ENCODE results near the gene XIST.

XIST gene

GRCh38 chrX:73838123-73838522 lies 14.4 kb downstream of the XIST start:
- Histone ChIP-seq H3K9me3 (ENCODE audit: control insufficient read depth, low read depth, low read length) (no peaks in the 10 kb centered on the region), H3K9ac (ENCODE audit: low read length) (no peak overlapping the region), H3K27ac (ENCODE audit: low read length) (no peak overlapping the region), H3K4me3 (ENCODE audit: low read length) (no peak overlapping the region), H3K27me3 (ENCODE audit: control insufficient read depth, insufficient read depth, low read length) (no peaks in the 10 kb centered on the region), H3K4me1 (ENCODE audit: control insufficient read depth, low read depth, low read length) (no peaks in the 10 kb centered on the region), H3K36me3 (ENCODE audit: control insufficient read depth, low read depth, low read length) (no peaks in the 10 kb centered on the region)

- no peak overlapping the region for H3K27ac ChIP-seq (ENCODE audit: low read length)
- H3K4me1 ChIP-seq (ENCODE audit: control insufficient read depth, low read depth, low read length), result no peaks in the 10 kb centered on the region
- no peaks in the 10 kb centered on the region for H3K27me3 ChIP-seq (ENCODE audit: control insufficient read depth, insufficient read depth, low read length)
- no peaks in the 10 kb centered on the region for H3K9me3 ChIP-seq (ENCODE audit: control insufficient read depth, low read depth, low read length)
- no peak overlapping the region for H3K9ac ChIP-seq (ENCODE audit: low read length)
- H3K4me3 ChIP-seq (ENCODE audit: low read length), result no peak overlapping the region
- H3K36me3 ChIP-seq (ENCODE audit: control insufficient read depth, low read depth, low read length), result no peaks in the 10 kb centered on the region
Measured at GRCh38 chrX:73836956-73837477, 15.5 kb downstream of the XIST start.

DNA sequence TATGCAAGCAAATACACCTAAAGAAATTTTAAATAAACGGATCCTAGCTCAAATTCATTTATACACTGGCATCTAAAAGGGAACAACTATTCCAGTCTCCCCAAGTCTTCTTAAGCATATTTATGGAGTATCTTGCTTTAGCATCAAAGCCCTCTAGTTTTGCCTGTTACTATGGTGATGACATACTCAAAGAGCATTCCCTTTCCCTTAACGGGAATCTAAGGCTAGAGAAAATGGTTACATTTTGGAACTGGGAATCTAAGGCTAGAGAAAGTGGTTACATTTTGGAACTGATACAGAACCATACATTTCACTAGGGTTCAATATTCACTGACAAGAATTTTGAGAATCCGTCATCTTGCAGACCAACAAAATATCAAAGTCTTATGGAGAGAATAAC lies 18.3 kb downstream of the XIST start:
- Histone ChIP-seq H3K9ac (ENCODE audit: low read length) (no peak overlapping the region), H3K27ac (ENCODE audit: low read length) (no peak overlapping the region), H3K4me1 (ENCODE audit: control insufficient read depth, low read depth, low read length) (no peaks in the 10 kb centered on the region), H3K9me3 (ENCODE audit: control insufficient read depth, low read depth, low read length) (no peaks in the 10 kb centered on the region), H3K27me3 (ENCODE audit: control insufficient read depth, insufficient read depth, low read length) (no peaks in the 10 kb centered on the region), H3K36me3 (ENCODE audit: control insufficient read depth, low read depth, low read length) (no peaks in the 10 kb centered on the region), H3K4me3 (ENCODE audit: low read length) (no peak overlapping the region)

- H3K36me3 ChIP-seq (ENCODE audit: control insufficient read depth, low read depth, low read length), result no peaks in the 10 kb centered on the region
- H3K27ac ChIP-seq (ENCODE audit: low read length), result no peak overlapping the region
Measured at GRCh38 chrX:73832319-73832718, 20.2 kb downstream of the XIST start.

DNA sequence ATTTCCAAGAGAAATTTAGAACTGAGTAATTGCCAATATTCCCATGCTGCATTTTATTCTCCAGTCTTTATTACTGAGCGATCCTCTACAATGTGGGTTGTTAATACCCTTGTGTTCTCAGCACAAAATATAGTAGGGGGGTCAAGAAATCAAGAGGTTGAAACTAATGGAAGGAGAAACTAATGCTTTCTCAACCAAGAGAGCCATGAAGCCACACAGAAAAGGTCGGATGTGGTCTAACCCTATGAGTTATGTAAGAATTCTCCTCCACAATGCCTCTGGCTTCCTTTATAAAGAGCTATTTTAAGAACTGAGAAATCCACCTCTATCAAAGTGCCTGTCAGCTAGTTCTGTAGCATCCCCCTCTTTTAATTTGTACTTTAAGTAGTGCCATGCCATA lies 21.0 kb downstream of the XIST start:
- H3K9me3 ChIP-seq (ENCODE audit: control insufficient read depth, low read depth, low read length), result no peaks in the 10 kb centered on the region
- no peak overlapping the region for H3K4me3 ChIP-seq (ENCODE audit: low read length)
- H3K4me1 ChIP-seq (ENCODE audit: control insufficient read depth, low read depth, low read length), result no peaks in the 10 kb centered on the region
- H3K27me3 ChIP-seq (ENCODE audit: control insufficient read depth, insufficient read depth, low read length), result no peaks in the 10 kb centered on the region
- no peak overlapping the region for H3K27ac ChIP-seq (ENCODE audit: low read length)
- no peak overlapping the region for H3K9ac ChIP-seq (ENCODE audit: low read length)
- H3K36me3 ChIP-seq (ENCODE audit: control insufficient read depth, low read depth, low read length), result no peaks in the 10 kb centered on the region

More at GRCh38 chrX:73832319-73832718, 20.2 kb downstream of the XIST start:
- no peak overlapping the region for H3K4me3 ChIP-seq (ENCODE audit: low read length)
- no peaks in the 10 kb centered on the region for H3K4me1 ChIP-seq (ENCODE audit: control insufficient read depth, low read depth, low read length)
- no peaks in the 10 kb centered on the region for H3K9me3 ChIP-seq (ENCODE audit: control insufficient read depth, low read depth, low read length)
- no peaks in the 10 kb centered on the region for H3K27me3 ChIP-seq (ENCODE audit: control insufficient read depth, insufficient read depth, low read length)
- H3K9ac ChIP-seq (ENCODE audit: low read length), result no peak overlapping the region

- no peaks in the 10 kb centered on the region for H3K27me3 ChIP-seq (ENCODE audit: control insufficient read depth, insufficient read depth, low read length)
- H3K4me3 ChIP-seq (ENCODE audit: low read length), result no peak overlapping the region
- H3K9me3 ChIP-seq (ENCODE audit: control insufficient read depth, low read depth, low read length), result no peaks in the 10 kb centered on the region
- no peaks in the 10 kb centered on the region for H3K36me3 ChIP-seq (ENCODE audit: control insufficient read depth, low read depth, low read length)
- H3K4me1 ChIP-seq (ENCODE audit: control insufficient read depth, low read depth, low read length), result no peaks in the 10 kb centered on the region
- no peak overlapping the region for H3K9ac ChIP-seq (ENCODE audit: low read length)
- H3K27ac ChIP-seq (ENCODE audit: low read length), result no peak overlapping the region
Measured at GRCh38 chrX:73830489-73831414, 21.8 kb downstream of the XIST start.

DNA sequence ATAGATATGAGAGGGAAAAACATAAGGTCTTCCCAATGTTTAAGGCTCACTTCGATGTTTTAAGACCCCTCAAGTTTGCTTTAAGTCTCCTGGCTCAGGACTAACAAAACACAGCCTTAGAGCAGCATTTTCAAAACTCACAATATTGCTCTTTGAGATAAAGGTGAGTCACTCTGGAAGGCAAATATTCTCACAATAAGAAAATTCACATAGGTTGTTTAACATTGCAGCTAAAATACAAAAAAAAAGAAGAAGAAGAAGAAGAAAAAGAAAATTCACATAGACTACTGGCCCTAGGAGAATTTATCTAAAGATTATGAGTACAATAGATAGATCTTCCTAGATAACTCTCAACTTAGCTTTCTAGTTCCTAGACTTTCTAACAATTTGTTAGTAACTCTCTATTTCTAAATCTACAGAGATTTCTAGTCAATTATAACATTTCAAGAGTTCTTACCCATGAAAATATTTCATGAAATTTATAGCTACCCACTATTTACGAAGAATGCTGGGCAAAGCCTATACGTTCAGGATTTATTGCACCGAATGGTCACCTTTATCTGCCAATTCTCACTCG lies 22.5 kb downstream of the XIST start:
- no peak overlapping the region for H3K4me3 ChIP-seq (ENCODE audit: low read length)
- no peaks in the 10 kb centered on the region for H3K36me3 ChIP-seq (ENCODE audit: control insufficient read depth, low read depth, low read length)
- H3K27me3 ChIP-seq (ENCODE audit: control insufficient read depth, insufficient read depth, low read length), result no peaks in the 10 kb centered on the region
- no peak overlapping the region for H3K9ac ChIP-seq (ENCODE audit: low read length)
- no peaks in the 10 kb centered on the region for H3K4me1 ChIP-seq (ENCODE audit: control insufficient read depth, low read depth, low read length)
- H3K9me3 ChIP-seq (ENCODE audit: control insufficient read depth, low read depth, low read length), result no peaks in the 10 kb centered on the region
- H3K27ac ChIP-seq (ENCODE audit: low read length), result no peak overlapping the region

- Histone ChIP-seq H3K27me3 (ENCODE audit: control insufficient read depth, insufficient read depth, low read length) (no peaks in the 10 kb centered on the region), H3K27ac (ENCODE audit: low read length) (no peak overlapping the region), H3K9ac (ENCODE audit: low read length) (no peak overlapping the region), H3K9me3 (ENCODE audit: control insufficient read depth, low read depth, low read length) (no peaks in the 10 kb centered on the region), H3K36me3 (ENCODE audit: control insufficient read depth, low read depth, low read length) (no peaks in the 10 kb centered on the region), H3K4me1 (ENCODE audit: control insufficient read depth, low read depth, low read length) (no peaks in the 10 kb centered on the region), H3K4me3 (ENCODE audit: low read length) (no peak overlapping the region)
Measured at GRCh38 chrX:73828080-73828720, 24.3 kb downstream of the XIST start.

DNA sequence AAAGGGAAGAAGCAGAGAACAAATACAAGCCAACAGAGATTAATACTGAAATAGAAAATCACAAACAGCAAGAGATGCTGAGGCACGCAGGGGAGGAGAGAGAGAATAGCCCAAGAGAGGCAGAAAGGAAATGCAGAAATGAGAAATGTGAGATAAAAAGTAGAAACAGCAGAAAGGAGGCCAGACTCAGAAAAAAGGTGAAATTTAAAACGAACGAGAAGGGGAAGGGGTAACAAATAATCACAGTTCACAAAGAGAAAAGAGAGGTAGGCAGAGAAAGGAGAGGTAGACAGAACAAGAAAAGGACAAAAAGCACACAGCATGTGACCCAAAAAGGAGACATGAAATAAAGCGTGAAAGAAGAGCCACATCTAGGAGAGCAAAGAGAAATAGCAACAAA lies 25.1 kb downstream of the XIST start:
- H3K4me3 ChIP-seq (ENCODE audit: low read length), result no peak overlapping the region

DNA sequence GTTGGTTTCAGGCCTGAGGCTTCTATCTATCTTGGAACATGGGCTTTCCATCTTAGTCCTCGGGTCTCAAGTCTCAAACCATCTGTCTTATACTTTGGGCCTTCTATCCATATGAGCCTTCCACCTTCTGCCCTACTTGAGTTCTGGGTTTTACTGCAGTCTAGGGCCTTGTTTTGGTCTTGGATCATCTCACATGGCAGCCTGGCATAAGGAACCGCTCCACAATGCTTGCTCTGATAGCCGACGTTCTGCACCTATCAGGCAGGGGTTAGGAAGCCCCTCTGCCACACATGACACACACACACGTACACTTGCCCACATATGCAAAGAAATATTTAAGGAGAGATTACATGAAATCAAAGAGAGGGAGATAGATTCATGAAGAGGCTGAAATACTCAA lies 25.5 kb downstream of the XIST start:
- no peaks in the 10 kb centered on the region for H3K36me3 ChIP-seq (ENCODE audit: control insufficient read depth, low read depth, low read length)
- H3K9me3 ChIP-seq (ENCODE audit: control insufficient read depth, low read depth, low read length), result no peaks in the 10 kb centered on the region
- no peak overlapping the region for H3K4me3 ChIP-seq (ENCODE audit: low read length)
- H3K9ac ChIP-seq (ENCODE audit: low read length), result no peak overlapping the region
- H3K27me3 ChIP-seq (ENCODE audit: control insufficient read depth, insufficient read depth, low read length), result no peaks in the 10 kb centered on the region
- H3K27ac ChIP-seq (ENCODE audit: low read length), result no peak overlapping the region
- no peaks in the 10 kb centered on the region for H3K4me1 ChIP-seq (ENCODE audit: control insufficient read depth, low read depth, low read length)

More for the DNA sequence above, 25.1 kb downstream of the XIST start:
- Histone ChIP-seq H3K36me3 (ENCODE audit: control insufficient read depth, low read depth, low read length) (no peaks in the 10 kb centered on the region), H3K9ac (ENCODE audit: low read length) (no peak overlapping the region), H3K27me3 (ENCODE audit: control insufficient read depth, insufficient read depth, low read length) (no peaks in the 10 kb centered on the region), H3K4me1 (ENCODE audit: control insufficient read depth, low read depth, low read length) (no peaks in the 10 kb centered on the region), H3K27ac (ENCODE audit: low read length) (no peak overlapping the region), H3K9me3 (ENCODE audit: control insufficient read depth, low read depth, low read length) (no peaks in the 10 kb centered on the region)

DNA sequence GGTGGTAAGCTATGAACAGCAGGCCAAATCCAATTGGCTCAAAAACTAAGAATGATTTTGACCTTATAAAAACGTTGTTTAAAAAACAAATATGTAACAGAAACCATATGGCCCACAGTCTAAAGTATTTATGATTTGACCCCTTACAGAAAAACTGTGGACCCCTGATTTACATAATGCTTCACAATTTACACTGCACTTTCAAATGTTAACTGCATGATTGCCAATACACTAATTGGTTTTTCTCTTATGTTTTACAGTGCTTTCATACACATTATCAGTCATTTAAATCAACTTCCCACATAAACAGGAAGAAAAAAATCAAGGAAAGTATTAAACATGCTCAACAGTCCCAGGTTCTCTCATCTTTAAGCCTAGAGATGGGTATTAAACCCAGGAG lies 26.9 kb downstream of the XIST start:
- Histone ChIP-seq H3K4me1 (ENCODE audit: control insufficient read depth, low read depth, low read length) (no peaks in the 10 kb centered on the region), H3K9ac (ENCODE audit: low read length) (no peak overlapping the region), H3K36me3 (ENCODE audit: control insufficient read depth, low read depth, low read length) (no peaks in the 10 kb centered on the region), H3K27me3 (ENCODE audit: control insufficient read depth, insufficient read depth, low read length) (no peaks in the 10 kb centered on the region), H3K9me3 (ENCODE audit: control insufficient read depth, low read depth, low read length) (no peaks in the 10 kb centered on the region), H3K27ac (ENCODE audit: low read length) (no peak overlapping the region), H3K4me3 (ENCODE audit: low read length) (no peak overlapping the region)

Data from iPS-18a (cell line).